Stimulated activated CD4-positive, alpha-beta T cell treated with anti-CD3 and anti-CD28 coated beads, Interleukin-12 subunit alpha, Interleukin-12 subunit beta, amount 100 ng/mL, for 4 hours (primary cell): ENCODE results near the gene SH3PXD2B.
"Not testable (repeated sequence)": the region's sequence is repeated elsewhere in the genome, so short reads cannot be mapped to it uniquely, and the experiment has no call there.

Source experiments
- DNase-seq: peaks from one replicate; pipeline ENCODE4 v3.0.0-alpha.2; 2020

Gene SH3PXD2B

DNA sequence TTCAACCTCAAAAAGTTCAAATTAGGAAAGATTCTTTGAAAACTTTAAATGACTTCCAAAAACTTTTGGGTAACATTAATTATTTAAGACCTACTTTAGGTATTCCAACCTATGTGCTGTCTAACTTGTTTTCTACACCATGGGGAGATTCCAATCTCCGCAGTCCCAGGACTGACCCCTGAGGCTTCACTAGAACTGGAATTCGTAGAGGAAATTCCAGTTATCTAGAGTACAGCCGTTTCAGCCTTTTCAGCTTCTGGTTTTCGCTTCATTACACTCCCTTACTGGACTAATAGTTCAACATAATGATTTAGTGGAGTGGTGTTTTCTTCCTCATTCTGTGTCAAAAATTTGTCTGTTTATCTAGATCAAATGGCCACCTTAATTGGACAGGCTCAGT lies 55.7 kb downstream of the SH3PXD2B start:
- DNase-seq = not testable (repeated sequence)

DNA sequence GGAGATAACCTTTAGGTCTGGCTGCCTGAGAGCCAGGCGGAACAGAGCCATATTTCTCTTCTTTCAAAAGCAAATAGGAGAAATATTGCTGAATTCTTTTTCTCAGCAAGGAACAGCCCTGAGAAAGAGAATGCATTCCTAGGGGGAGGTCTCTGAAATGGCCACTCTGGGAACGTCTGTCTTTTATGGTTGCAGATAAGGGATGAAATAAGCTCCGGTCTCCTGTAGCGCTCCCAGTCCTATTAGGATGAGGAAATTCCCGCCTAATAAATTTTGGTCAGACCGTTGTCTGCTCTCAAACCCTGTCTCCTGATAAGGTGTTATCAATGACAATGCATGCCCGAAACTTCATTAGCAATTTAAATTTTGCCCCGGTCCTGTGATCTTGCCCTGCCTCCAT lies 57.3 kb downstream of the SH3PXD2B start:
- DNase-seq = not testable (repeated sequence)

DNA sequence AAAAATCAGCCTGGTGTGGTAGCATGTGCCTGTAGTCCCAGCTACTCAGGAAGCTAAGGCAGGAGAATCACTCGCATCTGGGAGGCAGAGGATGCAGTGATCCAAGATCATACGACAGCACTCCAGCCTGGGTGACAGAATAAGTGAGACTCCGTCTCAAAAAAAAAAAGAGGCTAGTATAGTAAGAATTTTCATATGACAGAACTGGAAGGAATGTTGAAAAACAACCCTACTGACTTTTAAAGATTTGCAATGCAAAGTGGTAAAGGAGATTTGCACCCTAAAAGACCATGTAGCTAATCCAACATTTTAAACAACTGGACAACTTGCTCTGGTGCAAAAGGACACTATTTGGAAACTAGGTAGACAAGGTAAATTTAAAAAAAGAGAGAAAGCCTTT lies 58.1 kb downstream of the SH3PXD2B start:
- no peak for DNase-seq

DNA sequence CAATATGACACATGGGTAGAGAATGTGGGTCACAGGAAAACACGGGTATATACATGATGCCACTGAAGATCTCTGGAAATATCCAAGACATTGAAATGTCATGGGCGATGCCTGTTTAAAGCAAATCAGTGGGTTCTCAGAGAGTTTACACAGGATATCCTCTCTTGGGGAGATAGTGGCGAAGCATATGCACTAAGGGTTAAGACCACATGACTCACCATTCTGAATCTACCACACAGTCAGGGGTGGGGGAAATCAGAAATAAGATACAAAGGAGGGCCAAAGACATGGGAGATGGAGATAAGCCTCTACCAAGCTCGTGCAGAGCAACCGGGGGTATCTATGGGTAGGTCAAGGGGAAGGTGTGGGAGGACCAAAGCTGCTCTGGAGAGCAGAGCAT lies 58.8 kb downstream of the SH3PXD2B start:
- no peak for DNase-seq

DNA sequence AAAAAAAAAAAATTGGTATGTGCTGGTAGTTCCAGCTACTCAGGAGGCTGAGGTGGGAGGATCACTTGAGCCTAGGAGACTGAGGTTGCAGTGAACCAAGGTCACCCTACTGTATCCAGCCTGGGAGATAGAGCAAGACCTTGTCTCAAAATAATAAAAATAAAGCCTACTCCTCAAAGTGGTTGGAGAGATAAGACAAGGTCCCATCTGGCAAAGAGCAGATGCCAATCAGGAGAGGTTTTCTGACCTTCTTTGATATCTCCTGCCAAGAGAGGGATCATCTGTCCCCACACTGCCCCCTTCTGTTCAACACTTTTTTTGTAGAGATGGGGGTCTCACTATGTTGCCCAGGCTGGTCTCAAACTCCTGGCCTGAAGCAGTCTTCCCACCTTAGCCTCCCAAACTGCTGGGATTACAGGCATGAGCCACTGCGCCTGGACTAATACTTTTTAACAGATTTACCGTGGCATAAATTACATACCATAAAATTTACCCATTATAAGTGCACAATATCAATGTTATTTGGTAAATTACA lies 64.7 kb downstream of the SH3PXD2B start:
- DNase-seq = no peak

DNA sequence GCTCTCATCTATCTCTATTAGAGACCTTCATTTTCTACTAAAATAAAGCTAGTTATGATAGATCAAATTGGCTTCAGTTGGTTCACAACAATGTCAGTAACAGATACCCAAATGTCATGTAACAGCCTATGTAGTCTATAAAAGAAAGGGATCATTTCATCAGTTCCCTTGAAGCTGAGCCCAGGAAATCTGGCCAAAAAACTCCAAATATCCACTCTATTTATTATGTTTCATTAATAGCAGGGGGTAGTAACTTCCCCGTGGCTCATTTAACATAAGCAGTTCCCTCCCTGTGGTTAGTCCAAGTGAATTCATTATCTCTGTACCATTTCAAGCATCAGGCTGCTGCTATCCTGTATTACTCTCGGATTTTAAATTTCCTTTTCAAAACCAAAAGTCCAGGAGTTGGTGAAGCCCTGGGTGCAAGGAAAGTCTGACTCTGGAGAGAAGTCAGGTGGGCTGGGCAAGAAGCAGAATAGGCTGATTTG lies 66.0 kb downstream of the SH3PXD2B start:
- DNase-seq = no peak

DNA sequence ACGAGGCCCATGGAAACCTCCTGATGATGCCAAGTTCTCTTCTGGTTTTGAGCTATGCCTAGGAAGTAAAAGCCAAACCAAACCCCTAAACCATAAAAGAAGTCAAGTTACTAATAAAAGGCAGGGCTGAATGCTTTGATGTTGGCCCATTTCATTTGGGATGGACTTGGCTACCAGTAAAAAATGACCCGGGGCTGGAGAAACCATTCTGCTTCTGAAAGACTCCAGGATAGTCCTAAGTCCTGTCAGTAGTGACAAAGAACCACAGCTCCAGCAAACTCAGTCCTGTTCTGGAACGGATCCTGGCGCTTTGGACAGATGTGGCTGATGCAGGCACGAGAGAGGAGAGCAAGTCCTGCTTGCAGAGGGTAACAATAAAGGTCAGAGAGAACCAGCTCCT lies 68.6 kb downstream of the SH3PXD2B start:
- no peak for DNase-seq

DNA sequence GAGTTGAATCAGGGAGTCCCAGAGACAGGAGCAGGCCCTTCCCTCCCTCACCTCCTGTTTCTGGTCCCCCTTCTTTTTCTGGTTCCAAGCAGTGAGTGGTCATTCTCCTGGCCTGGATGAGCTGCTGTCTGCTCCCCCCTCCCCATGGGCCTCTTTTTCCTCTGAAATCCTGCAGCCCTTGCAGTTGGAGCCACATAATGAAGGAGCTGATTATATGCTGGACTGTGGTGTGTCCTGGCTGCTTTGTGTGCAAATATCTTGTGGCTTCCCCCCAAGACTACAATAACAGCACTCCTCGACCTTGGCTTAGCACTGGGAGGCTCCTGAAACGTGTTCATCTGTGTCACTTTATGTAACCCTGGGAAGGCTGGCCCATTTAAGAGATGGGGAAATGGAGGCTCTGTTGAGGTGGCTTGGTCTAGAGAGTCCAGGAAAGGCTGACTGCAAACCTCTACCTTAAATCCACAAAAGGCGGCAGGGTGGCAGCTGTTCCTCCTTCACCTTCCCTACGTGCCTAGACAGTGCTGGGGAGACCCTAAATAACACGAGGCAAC lies 69.2 kb downstream of the SH3PXD2B start:
- DNase-seq = no peak

DNA sequence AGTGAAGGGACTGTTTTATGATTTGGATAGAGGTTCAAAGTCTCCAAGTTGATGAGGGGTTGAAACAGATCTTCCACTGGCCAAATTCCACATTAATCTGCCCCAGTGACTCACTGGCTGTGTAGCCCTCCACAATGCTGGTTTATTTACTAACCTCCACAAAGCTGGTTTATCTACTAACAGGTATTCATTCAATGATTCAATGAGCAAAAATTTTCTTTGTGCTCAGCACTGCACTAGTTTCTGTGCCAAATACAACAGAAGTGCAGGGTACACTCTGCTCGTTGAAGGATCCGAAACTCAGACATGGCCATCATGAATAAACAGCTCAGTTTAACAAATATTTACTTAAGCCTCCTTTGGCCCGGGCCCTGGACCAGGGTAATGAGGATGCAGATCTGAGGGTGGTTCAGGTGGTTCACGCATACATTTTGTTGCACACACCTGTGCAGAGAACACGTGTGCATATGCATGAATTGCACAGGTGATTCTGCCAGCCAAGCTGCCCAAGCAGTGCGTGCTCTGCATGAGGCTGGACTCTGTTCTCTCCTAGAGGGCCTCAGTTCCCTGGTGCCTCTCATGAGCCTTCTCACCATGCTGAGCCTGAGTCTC lies 71.0 kb downstream of the SH3PXD2B start:
- DNase-seq = no peak

DNA sequence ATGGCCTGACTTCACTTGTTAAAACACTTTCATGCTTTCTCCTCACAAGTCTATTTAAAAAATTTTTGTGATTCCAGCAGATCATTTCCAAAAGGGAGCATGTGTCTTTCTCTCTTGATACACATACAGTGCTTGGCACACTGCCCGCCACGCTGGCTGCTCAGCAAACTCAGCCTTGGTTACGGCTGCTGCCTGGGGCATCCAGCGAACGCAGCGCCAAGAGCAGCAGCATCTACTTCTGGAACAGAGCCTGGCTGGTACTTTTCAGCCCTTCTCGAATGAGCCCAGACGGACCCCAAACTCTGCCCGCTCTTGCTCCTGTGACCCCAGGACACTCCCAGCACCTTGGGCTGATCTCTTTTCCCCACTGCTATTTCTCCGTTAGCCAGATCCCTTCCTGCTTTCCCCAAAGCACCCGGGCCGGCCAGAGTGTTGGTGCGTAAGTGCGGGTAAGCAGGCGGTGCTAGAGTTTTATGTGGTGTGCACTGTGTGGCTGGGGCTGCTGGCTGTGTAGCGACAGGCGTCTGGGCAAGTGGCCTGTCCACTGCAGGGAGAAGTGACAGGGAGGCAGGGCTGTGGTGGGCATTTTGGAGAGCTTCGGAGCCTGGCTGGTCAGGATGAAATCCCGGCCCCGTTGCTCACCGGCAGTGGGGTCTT lies 73.2 kb downstream of the SH3PXD2B start:
- DNase-seq = no peak

DNA sequence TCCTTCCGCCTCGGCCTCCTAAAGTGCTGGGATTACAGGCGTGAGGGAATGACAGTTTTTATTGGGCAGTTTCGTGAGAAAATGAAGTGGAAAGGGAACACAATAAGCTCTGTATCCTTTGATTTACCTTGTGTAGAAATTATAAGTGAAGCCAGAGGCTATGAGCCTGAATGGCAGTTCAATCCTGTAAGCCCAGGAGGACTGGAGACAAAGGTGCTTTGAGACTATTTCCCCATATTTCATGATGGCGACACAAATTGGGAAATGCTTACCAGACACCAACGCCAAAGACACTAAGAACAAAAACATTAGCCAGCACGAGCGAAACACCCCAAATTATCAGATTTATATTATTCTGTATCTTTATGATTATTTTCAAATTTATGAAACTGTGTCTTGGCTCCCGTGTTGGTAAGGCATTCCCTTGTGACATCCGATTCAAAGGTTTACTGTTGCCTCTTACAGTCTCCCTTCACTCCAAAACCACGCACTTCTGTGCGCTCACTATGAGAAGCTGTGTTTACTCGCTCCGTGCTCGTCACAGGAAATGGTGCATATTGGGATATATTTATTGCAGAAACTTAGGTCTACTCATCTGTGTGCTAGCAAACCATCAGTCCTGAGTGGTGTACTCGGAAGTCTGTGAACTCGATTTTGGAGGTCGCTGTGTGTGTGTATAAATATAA lies 73.9 kb downstream of the SH3PXD2B start:
- DNase-seq = no peak

DNA sequence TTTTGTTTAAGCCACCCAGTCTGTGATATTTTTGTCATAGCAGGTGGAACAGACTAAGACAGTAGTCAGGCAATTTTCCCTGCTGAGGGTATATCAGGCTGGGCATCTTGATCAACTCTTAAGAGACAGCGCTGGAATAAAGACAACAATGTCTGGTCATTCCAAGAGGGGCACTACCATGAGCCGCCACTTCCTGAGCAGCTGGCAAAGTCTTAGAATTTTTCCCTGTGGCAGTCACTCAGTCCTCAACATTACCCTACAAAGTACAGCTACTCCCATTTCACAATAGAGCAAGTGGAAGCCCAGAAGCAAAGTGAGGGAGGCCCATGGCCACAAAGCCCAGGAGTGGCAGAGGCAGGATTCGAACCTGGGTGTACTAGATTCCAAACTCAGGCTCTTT lies 74.8 kb downstream of the SH3PXD2B start:
- DNase-seq = no peak

DNA sequence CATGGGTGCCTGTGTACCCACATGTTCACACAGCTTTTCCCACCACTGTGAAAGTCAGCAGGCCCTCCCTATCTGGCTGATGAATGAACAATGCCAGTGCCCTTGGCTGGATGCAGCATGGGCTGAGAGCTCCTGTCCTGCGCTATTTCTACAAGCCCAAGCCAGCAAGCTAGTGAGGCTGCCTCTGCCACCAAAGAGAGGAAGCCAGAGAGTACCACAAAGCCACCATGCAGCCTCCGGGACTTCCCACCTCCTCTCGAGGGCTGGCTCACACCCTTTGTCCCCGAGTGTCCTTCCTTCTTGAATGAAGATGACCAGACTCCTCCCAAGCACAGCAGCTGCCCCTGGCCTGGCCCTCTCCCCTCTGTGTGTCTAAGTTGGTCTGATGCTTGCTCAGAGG lies 76.5 kb downstream of the SH3PXD2B start:
- no peak for DNase-seq

DNA sequence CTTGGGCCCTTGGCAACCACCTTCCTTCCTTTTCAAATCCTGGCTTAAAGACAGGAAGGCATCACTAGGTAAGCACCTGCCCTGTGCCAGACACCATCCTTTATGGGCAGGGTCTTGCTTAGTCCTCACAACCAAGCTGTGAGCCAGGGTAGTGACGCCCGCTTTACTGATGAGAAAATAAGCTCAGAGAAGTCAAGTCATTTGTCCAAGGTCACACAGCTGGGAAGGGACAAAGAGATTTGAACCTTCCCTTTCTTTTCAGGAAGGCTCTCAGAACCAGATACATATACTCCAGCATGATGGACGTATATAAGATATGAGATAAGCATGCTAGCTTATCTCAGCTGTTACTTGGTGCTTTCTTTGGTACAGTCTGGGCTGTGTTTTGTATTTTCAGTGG lies 76.9 kb downstream of the SH3PXD2B start:
- DNase-seq = no peak

DNA sequence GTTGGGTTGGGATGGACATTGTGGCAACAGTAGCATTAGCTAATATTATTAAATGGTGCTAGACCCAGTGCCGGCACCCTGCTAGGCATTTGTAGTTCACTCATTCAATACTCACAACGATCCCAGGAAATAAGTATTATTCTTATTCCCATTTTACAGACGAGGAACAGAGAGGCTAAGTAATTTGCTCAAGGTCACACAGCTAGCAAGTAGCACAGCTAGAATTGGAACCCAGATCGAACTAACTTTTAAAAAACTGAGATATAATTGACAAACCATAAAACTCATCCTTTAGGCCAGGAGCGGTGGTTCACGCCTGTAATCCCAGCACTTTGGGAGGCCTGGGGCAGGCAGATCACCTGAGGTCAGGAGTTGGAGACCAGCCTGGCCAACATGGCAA lies 79.5 kb downstream of the SH3PXD2B start:
- no peak for DNase-seq

DNA sequence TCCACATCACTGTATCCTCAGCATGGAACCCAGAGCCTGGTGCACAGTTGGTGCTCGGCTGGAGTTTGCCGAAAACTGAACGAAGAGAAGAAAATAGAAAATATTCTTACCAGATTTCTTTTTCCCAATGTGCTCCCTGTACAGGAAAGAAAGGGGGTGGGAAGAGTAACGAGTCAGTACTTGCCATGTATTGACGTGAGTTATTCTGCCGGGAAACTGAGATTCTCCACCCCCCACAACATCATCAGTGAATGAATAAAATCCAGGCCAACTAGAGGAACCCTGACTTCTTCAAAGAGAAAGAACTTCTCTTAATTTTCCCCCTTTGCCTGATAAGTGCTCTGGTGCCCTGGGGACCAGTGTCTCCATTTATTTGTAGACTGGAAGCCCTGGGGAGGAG lies 80.6 kb downstream of the SH3PXD2B start:
- DNase-seq = no peak

DNA sequence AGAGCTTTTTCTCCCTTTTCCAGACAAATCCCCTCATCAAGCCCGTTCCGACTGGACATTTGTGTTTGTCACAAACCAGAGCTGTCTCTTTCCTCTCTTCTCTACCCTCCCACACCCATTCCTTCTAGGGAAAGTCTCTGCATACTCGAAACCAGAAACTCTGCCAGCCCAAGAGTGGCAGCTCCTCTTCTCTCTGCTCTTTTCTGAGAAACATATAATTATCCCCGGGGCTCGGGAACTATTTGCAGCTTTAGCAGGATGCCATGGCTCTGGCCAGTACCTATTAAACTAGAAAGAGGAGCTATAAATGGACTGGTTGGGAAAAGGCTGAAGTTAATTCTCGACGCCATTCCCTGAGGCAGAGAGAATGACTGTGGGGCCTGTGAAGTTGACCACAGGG lies 82.6 kb downstream of the SH3PXD2B start:
- DNase-seq = no peak

DNA sequence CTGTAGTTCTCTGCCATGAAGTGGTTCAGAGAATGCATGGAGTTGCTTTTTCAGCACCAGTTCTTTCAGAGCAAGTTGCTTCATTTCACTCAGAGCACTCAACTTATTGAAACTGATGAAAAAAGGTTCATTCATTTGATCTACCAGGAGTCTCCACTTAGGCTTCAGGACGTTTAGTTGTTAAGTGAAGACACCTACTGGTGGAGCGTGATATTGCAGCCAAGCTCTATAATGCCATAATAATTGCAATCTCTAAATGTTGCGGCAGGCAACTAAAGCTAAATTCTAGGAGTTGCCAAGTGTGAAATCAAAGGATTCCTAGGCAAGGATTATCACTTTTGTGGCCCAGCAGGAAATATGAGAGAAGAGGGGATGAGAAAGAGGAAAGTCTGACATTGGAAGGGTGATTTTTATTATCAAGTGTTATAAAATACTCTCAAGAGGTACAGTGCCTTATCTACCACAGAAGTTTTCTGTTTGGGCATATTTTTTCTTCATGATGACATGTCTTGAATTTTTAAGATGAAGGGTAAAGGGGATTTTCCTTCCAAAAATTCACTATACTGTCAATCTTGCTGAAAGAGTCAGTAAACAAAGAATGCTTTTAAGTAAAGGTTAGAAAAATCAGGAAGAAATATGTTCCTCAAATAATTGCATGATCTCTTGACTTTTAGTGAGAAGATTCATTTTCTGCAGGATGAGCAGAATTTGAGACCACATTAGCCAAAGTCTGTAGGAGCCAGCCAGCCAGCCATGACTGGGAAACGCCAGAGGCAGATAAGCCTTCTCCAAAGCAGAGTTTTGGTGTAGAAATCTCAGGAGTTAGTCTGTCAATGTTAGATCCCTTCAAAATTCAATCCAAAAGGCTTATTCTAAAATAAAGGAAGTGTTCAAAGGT lies 83.4 kb downstream of the SH3PXD2B start:
- DNase-seq = peak; percentile 12

DNA sequence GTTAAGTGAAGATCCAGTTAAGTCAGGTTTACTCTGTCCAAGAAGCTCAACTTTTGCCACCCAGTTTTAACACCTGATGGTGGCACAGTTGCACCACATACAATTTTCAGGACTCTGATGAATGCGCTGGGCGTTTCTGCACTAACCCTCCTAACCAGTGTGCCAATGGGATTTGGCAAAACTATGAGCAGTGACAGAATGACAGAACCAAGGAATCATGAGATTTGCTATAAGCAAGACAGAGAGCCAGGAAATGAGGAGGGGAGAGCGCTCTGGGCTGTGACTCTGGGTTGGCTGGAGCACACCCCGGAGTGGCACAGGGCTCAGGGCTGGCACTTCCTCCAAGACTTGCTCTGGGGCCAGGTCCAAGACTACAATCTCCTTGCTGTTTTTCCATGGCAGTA lies 84.1 kb downstream of the SH3PXD2B start:
- no peak for DNase-seq

DNA sequence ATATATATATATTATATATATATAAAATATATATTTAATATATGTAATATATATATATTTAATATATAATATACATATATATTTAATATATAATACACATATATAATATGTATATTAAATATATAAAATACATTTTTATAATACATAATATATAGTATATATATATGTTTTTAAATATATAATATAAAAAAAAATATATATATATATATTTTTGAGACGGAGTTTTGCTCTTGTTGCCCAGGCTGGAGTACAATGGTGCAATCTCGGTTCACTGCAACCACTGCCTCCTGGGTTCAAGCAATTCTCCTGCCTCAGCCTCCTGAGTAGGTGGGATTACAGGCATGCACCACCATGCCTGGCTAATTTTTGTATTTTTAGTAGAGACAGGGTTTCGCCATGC lies 85.6 kb downstream of the SH3PXD2B start:
- DNase-seq = not testable (repeated sequence)

DNA sequence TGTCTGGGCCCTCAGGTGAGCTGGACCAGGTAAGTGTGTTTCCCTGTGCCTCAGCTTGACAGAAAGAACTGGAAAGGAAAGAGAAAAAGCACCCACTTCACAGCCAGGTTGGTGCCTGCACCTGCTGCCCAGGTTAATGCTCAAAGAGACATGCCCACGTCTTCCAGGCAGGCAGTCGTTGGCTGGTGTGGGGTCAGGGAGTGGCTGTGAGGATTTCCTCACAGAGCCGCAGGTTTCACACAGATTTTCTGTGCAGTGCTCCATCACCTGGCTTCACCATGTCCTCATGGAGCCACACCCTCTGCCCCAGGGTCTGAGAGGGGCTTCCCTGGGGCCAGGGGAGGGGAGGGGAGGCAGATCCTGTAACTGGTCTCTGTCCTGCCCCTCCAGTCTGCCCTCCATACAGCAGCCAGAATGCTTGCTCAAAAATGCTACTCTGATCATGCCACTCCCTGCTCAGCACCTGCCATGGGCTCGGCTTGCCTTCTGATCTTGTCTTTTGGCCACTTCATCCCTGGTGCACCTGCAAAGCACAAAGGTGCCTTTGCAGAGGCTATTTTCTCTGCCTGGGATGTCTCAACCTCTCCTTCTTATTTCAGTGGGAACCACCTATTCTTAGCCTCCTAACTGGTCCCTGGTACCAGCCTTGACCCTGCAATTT lies 88.2 kb downstream of the SH3PXD2B start:
- no peak for DNase-seq

DNA sequence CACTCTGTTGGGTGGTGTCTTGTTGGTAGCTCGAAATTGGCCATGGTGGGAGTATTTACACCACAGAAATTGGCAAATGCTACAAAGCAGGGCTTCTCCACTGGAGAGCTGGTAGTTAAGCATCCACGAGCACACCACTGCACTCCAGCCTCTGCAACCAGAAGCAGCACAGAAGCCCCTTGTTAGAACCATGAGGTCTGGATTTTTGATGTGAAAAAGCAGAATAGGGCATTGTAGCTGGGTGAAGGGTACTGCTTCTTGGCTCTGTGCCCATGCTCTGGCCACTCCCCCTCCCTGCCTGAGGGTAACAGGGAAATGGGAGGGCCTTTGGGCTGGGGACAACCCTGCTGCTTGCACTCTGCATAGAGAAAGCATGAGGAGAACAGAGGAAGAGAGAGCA lies 89.6 kb downstream of the SH3PXD2B start:
- DNase-seq = no peak
